ENCODE results near the gene RRP36. TPM values are rescaled to one million over a fixed set of nuclear protein-coding genes. Genes with fewer than 3 reads are reported as not detected.

RRP36 gene
- total and polyA plus RNA-seq, 2 of the 8 experiments (the other 6 are each of a cell fraction or from before 2014, with no cell fraction given) = 33.9 to 92.3 TPM

- TF ChIP-seq, protein P1, sequence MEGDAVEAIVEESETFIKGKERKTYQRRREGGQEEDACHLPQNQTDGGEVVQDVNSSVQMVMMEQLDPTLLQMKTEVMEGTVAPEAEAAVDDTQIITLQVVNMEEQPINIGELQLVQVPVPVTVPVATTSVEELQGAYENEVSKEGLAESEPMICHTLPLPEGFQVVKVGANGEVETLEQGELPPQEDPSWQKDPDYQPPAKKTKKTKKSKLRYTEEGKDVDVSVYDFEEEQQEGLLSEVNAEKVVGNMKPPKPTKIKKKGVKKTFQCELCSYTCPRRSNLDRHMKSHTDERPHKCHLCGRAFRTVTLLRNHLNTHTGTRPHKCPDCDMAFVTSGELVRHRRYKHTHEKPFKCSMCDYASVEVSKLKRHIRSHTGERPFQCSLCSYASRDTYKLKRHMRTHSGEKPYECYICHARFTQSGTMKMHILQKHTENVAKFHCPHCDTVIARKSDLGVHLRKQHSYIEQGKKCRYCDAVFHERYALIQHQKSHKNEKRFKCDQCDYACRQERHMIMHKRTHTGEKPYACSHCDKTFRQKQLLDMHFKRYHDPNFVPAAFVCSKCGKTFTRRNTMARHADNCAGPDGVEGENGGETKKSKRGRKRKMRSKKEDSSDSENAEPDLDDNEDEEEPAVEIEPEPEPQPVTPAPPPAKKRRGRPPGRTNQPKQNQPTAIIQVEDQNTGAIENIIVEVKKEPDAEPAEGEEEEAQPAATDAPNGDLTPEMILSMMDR (IDR thresholded peaks at IDR 0.05; ENCODE audit: control extremely low read depth in 1 of 3, insufficient read depth in 1 of 3, low read depth in 1 of 3, low read length in 3 of 3) = no peak; a peak in 1 of 4 replicates
- TF ChIP-seq TAF1 (IDR thresholded peaks at IDR 0.05; ENCODE audit: low read depth, low read length) (peak; percentile 62; the same call in 1 of the 2 replicates), KDM4A (IDR thresholded peaks at IDR 0.05; ENCODE audit: low read depth, low read length, severe bottlenecking) (peak; percentile 75), NRF1 (IDR thresholded peaks at IDR 0.05; ENCODE audit: low read depth, low read length) (no peak), TEAD4 (IDR thresholded peaks at IDR 0.05; ENCODE audit: low read depth, low read length) (no peak), CHD2 (IDR thresholded peaks at IDR 0.05; ENCODE audit: low read length) (peak; percentile 32; the same call in 1 of the 2 replicates), NANOG (IDR thresholded peaks at IDR 0.05; ENCODE audit: insufficient read depth, low read depth, low read length, poor library complexity, severe bottlenecking) (no peak), FOSL1 (IDR thresholded peaks at IDR 0.05; ENCODE audit: insufficient read depth, low read depth, low read length) (no peak), POLR2A (IDR thresholded peaks at IDR 0.05; ENCODE audit: control extremely low read depth in 1 of 2, low read depth in 2 of 2, low read length in 2 of 2) (peak; percentile 68 to 69; a peak in 2 of 3 replicates), TBP (IDR thresholded peaks at IDR 0.05; ENCODE audit: low read depth, low read length) (peak; percentile 72; the same call in 1 of the 2 replicates), EGR1 (IDR thresholded peaks at IDR 0.05; ENCODE audit: borderline replicate concordance, low read depth, low read length) (no peak), EZH2 (IDR thresholded peaks at IDR 0.05; ENCODE audit: low read depth, low read length, severe bottlenecking) (no peak), SP4 (IDR thresholded peaks at IDR 0.05; ENCODE audit: low read length) (peak; percentile 26; the same call in 1 of the 2 replicates), POLR2AphosphoS5 (IDR thresholded peaks at IDR 0.05; ENCODE audit: low read depth, low read length) (peak; percentile 84), GTF2F1 (IDR thresholded peaks at IDR 0.05; ENCODE audit: borderline replicate concordance, low read depth, low read length) (no peak), CREB1 (IDR thresholded peaks at IDR 0.05) (peak; percentile 73), RXRA (IDR thresholded peaks at IDR 0.05; ENCODE audit: insufficient read depth, low read depth, low read length) (no peak), HDAC2 (IDR thresholded peaks at IDR 0.05; ENCODE audit: borderline replicate concordance in 1 of 2, low read depth in 2 of 2, low read length in 2 of 2) (0 out of 4 replicates have a peak, but pooled peaks of 1 of the 2 experiments have one; percentile 51), SP2 (IDR thresholded peaks at IDR 0.05; ENCODE audit: low read length) (peak; percentile 23; the same call in 1 of the 2 replicates), SIN3A (conservative IDR thresholded peaks at IDR 0.05 in 1 of 2, IDR thresholded peaks at IDR 0.05 in 1 of 2; ENCODE audit: low read depth in 1 of 2, low read length in 2 of 2) (peak; percentile 84 to 96; a peak in 2 of 4 replicates)
- TF ChIP-seq, protein P2, sequence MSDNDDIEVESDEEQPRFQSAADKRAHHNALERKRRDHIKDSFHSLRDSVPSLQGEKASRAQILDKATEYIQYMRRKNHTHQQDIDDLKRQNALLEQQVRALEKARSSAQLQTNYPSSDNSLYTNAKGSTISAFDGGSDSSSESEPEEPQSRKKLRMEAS (IDR thresholded peaks at IDR 0.05) = peak; percentile 54
Measured at GRCh38 chr6:42978839-42979522, 42.4 kb upstream of the RRP36 start, which contains the start of gene PEX6 (continued).
